ENCODE measurements around the gene PRMT7. TPM values are rescaled to one million over a fixed set of nuclear protein-coding genes. Genes with fewer than 3 reads are reported as not detected.

Gene PRMT7
- total RNA-seq, 1 donor from 2014 or later, result 80.5 TPM

DNA sequence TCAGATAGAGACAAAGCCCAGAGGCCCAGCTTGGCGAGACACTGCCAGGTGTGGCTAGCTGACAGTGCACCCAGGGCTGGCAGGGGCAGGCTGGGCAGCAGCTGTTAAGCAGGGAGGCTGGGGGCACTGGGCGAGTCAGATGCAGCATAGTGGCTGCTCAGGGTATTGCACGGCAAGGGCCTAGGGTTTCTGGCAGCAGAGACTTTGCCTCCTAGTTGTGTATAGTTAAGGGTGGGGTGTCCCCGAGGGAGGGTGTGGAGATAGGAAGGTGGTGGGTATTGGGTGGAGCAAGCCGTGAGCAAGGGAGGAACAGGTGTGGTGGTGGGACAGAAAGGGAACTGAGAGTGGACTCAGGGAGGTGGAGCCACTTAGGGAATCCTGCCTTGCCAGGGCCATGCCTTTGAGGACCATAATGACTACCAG lies 71.5 kb downstream of the PRMT7 start:
- Mint-ChIP-seq H3K9me3 (no peaks in the 10 kb centered on the region), H3K27ac (no peak overlapping the region), H3K4me1 (ENCODE audit: low read depth) (peaks cover 25% of the 10 kb centered on the region), H3K36me3 (ENCODE audit: low read depth) (no peaks in the 10 kb centered on the region), H3K27me3 (ENCODE audit: low read depth) (peaks cover 30% of the 10 kb centered on the region), H3K4me3 (ENCODE audit: low read depth) (no peak overlapping the region)
- intact Hi-C loops (cut with micrococcal nuclease), result no loop called here
- no peak for DNase-seq (ENCODE audit: low spot score)

DNA sequence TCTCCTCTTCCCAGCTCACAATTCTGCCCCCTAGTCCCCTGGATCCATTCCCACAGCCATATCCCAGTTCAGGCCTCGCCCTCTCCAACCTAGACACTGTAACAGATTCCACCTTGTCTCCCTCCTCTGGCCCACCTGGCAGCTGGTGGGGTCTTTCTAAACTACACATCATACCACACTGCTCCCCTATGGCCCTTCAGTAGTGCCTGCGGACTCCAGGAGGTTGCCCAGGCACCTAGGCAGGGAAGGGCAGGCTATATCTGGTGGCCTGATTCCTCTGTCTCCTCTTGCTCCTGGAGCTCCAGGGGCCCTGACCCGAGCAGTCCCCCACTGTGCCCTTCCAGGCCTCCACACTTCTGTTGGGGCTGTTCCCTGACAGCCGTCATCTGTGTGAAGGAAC lies 73.0 kb downstream of the PRMT7 start:
- Mint-ChIP-seq H3K4me3 (ENCODE audit: low read depth) (no peak overlapping the region), H3K27ac (no peak overlapping the region), H3K36me3 (ENCODE audit: low read depth) (no peaks in the 10 kb centered on the region), H3K4me1 (ENCODE audit: low read depth) (peaks cover 20% of the 10 kb centered on the region), H3K27me3 (ENCODE audit: low read depth) (peaks cover 27% of the 10 kb centered on the region), H3K9me3 (no peaks in the 10 kb centered on the region)
- intact Hi-C loops (cut with micrococcal nuclease), result no loop called here
- no peak for DNase-seq (ENCODE audit: low spot score)

DNA sequence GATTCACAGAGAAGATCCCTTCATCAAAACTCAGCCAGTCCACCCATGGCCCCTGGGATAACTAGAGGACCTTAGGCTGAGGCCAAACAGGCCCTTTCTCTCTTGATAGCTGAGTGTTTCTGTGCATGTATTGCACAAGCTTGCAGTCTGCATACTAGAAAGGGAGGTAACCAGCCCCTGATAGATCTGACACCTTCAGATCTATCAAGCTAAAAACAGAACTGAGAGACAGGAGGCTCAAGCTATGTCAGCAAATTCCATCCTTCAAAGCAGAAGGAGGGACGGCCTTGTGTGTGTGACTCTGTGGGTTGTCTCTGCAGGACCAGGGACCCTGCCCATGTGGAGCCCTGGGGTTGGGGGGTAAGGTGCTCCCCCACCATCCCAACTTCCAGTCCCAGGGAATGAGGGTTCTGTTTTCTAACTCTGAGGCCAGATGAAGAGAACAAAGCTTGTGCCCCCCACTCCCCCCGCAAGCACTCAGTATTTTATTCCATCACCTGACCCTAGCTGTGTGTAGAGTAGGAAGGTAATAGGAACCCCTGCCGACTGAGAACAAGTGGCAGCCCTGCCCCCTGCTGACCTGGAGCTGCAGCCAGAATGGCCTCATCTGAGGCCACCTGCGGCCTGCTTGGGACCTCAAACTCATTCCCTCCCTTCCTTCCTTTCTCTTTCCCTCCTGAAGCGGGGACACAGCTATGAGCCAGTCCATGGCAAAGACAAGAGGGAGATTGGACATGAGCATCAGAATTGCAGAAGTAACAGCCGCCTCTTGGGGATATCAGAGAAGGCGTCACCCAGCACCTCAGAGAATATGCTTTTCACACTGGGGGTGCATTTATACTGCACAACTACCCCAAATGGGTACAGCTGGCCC lies 73.7 kb downstream of the PRMT7 start:
- intact Hi-C loops (cut with micrococcal nuclease), result no loop called here
- no peaks in the 10 kb centered on the region for H3K36me3 Mint-ChIP-seq (ENCODE audit: low read depth)
- H3K27me3 Mint-ChIP-seq (ENCODE audit: low read depth), result peaks cover 22% of the 10 kb centered on the region
- peaks cover 13% of the 10 kb centered on the region for H3K4me1 Mint-ChIP-seq (ENCODE audit: low read depth)
- DNase-seq (ENCODE audit: low spot score), result no peak
- no peaks in the 10 kb centered on the region for H3K9me3 Mint-ChIP-seq
- no peak overlapping the region for H3K27ac Mint-ChIP-seq
- H3K4me3 Mint-ChIP-seq (ENCODE audit: low read depth), result no peak overlapping the region

DNA sequence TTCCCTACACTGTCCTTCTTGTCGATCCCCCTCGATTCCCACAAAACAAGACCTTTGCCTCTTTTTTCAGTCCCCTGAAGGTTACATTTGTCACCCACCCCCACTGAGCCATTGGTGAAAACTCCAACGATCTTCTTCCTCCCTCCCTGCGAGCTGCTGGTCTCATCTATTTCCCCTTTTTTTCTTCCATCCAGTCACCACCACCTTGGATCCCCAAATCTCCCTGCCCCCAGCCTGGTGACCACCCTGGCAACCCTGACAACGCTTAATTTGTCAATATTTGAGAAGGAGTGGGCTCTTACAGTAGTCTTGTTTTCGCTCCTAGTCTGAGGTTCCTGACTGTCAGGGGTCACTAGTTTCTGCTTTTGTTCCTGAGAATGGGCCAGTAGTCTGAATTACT lies 74.6 kb downstream of the PRMT7 start:
- Mint-ChIP-seq H3K27me3 (ENCODE audit: low read depth) (peaks cover 25% of the 10 kb centered on the region), H3K36me3 (ENCODE audit: low read depth) (no peaks in the 10 kb centered on the region), H3K4me1 (ENCODE audit: low read depth) (peaks cover 9% of the 10 kb centered on the region), H3K27ac (no peak overlapping the region), H3K4me3 (ENCODE audit: low read depth) (no peak overlapping the region), H3K9me3 (no peaks in the 10 kb centered on the region)
- intact Hi-C loops (cut with micrococcal nuclease), result no loop called here
- no peak for DNase-seq (ENCODE audit: low spot score)

DNA sequence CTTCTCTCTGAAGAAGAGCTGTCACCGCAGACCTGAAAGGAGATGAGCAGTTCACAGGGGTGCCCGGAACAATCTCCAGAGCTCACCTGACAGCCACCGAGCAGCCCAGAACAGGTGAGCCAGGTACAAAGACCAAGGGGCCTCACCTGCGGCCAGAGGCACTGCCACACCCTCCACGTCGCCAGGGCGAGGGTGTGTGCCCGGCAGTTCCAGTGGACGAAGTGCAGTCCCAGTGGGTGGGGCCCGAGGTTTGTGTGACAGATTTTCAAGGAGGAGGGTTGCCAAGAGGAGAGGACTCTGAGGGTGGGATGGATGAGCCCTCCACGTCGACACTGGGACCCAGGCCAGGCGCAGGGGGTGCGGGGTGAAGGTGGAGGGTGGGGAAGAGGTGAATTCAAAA lies 75.8 kb downstream of the PRMT7 start:
- H3K4me1 Mint-ChIP-seq (ENCODE audit: low read depth), result peaks cover 6% of the 10 kb centered on the region
- H3K27me3 Mint-ChIP-seq (ENCODE audit: low read depth), result peaks cover 33% of the 10 kb centered on the region
- no peaks in the 10 kb centered on the region for H3K36me3 Mint-ChIP-seq (ENCODE audit: low read depth)
- DNase-seq (ENCODE audit: low spot score), result no peak
- no peaks in the 10 kb centered on the region for H3K9me3 Mint-ChIP-seq
- no peak overlapping the region for H3K4me3 Mint-ChIP-seq (ENCODE audit: low read depth)
- intact Hi-C loops (cut with micrococcal nuclease), result no loop called here
- H3K27ac Mint-ChIP-seq, result no peak overlapping the region

DNA sequence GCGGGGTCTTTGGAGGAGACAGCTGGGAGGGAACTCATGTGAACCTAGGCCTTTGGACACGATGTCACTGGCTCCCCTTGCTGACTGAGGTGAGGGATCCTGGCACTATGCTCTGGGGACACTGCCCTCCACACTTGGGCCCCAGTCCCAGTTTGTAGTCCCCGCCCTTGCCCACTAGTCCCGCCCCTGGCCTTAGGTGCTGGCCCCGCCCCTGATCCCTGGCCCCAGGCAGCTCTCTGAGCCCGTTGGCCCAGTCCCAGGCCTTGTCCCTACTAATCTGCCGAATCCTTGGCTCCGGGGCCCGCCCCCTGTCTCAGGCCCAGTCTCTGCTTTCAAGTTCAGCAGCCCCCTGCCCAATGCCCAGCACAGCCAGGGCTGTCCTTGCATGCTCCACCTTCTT lies 76.5 kb downstream of the PRMT7 start:
- H3K4me1 Mint-ChIP-seq (ENCODE audit: low read depth), result peaks cover 5% of the 10 kb centered on the region
- intact Hi-C loops (cut with micrococcal nuclease), result no loop called here
- no peak for DNase-seq (ENCODE audit: low spot score)

DNA sequence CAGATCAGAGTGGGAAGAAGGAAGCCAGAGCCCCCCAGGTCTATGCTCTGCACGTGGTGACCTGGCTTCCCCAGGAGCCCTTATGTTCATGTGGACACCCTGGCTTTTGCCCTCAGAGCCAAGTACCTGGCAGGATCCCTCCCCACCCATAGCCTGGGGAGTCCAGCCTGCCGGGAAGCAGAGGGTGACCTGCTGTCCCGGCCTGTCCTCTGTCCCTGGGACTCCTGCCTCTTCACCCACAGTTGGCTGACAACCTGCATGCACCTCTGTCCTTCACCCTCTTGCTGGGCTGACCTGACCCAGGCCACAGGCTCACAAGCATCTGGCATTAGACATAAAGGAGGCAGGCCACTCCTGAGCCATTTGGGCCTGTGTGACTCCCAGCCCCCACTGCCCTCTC lies 77.3 kb downstream of the PRMT7 start:
- Mint-ChIP-seq H3K36me3 (ENCODE audit: low read depth) (no peaks in the 10 kb centered on the region), H3K9me3 (no peaks in the 10 kb centered on the region), H3K4me1 (ENCODE audit: low read depth) (peaks cover 4% of the 10 kb centered on the region), H3K4me3 (ENCODE audit: low read depth) (no peak overlapping the region), H3K27ac (no peak overlapping the region), H3K27me3 (ENCODE audit: low read depth) (peaks cover 31% of the 10 kb centered on the region)
- intact Hi-C loops (cut with micrococcal nuclease), result no loop called here
- no peak for DNase-seq (ENCODE audit: low spot score)

More for the DNA sequence above, 76.5 kb downstream of the PRMT7 start:
- no peaks in the 10 kb centered on the region for H3K9me3 Mint-ChIP-seq
- H3K4me3 Mint-ChIP-seq (ENCODE audit: low read depth), result no peak overlapping the region
- no peaks in the 10 kb centered on the region for H3K36me3 Mint-ChIP-seq (ENCODE audit: low read depth)
- no peak overlapping the region for H3K27ac Mint-ChIP-seq
- H3K27me3 Mint-ChIP-seq (ENCODE audit: low read depth), result peaks cover 33% of the 10 kb centered on the region

DNA sequence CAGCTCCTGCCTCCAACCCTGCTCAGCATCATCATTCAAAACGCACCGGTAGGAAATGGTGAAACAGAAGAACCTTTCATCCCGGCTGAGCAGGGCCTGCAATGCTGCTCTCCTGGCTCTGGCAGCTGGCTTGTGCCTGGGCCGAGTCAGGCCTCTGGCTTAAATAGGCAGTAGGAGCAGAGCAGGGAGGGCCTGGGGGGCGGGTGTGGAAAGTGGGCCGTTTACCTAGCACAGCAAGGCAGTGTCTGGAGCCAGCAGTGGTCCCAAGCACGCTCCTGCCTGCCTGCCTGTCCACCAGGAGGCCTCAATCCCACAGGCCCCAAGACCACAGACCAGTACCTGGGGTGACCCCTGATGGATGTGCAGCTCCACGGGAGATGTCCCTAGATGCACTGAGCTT lies 78.2 kb downstream of the PRMT7 start:
- no peak overlapping the region for H3K27ac Mint-ChIP-seq
- no peaks in the 10 kb centered on the region for H3K36me3 Mint-ChIP-seq (ENCODE audit: low read depth)

DNA sequence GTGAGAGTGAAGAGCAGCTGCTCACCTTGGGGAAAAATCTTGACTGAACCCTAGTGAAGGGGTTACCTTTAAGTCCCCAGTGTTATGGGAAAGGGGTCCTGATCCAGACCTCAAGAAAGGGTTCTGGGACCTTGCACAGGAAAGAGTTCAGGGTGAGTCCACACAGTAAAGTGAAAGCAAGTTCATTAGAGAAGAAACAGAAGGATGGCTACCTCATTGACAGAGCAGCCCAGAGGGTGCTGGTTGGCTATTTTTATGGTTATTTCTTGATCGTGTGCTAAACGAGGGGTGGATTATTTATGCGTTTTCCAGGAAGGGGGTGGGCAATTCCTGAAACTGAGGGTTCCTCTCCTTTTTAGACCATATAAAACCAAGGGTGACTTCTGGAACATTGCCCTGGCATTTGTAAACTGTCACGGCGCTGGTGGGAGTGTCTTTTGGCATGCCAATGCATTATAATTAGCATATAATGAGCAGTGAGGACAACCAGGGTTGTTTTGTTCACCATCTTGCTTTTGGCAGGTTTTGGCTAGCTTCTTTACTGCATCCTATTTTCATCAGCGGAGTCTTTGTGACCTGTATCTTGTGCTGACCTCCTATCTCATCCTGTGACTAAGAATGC lies 79.0 kb downstream of the PRMT7 start:
- Mint-ChIP-seq H3K4me3 (ENCODE audit: low read depth) (no peak overlapping the region), H3K4me1 (ENCODE audit: low read depth) (no peaks in the 10 kb centered on the region), H3K27me3 (ENCODE audit: low read depth) (peaks cover 31% of the 10 kb centered on the region), H3K27ac (no peak overlapping the region), H3K36me3 (ENCODE audit: low read depth) (no peaks in the 10 kb centered on the region), H3K9me3 (no peaks in the 10 kb centered on the region)
- intact Hi-C loops (cut with micrococcal nuclease), result no loop called here
- no peak for DNase-seq (ENCODE audit: low spot score)

More for the DNA sequence above, 78.2 kb downstream of the PRMT7 start:
- Mint-ChIP-seq H3K9me3 (no peaks in the 10 kb centered on the region), H3K27me3 (ENCODE audit: low read depth) (peaks cover 32% of the 10 kb centered on the region), H3K4me3 (ENCODE audit: low read depth) (no peak overlapping the region), H3K4me1 (ENCODE audit: low read depth) (no peaks in the 10 kb centered on the region)
- no peak for DNase-seq (ENCODE audit: low spot score)
- intact Hi-C loops (cut with micrococcal nuclease), result no loop called here

DNA sequence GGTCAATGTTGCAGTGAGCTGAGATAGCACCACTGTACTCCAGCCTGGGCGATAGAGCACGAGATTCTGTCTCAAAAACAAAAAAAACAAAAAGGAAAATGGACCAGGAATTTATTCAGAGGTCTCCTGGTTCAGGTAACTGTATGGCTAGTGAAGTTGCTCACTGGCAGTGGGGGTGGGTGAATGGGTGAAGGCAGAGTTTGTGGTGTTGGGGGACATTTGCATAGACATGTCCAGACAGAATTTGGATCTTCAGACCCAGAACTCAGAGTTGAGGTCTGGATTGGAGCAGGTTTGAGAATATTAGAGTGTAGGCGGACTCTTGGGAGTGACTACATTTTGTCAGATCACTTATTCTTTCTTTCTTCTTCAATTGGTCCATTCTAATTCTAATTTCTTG lies 82.5 kb downstream of the PRMT7 start:
- intact Hi-C loops (cut with micrococcal nuclease), result no loop called here
- H3K27ac Mint-ChIP-seq, result no peak overlapping the region
- no peak overlapping the region for H3K4me3 Mint-ChIP-seq (ENCODE audit: low read depth)
- no peak for DNase-seq (ENCODE audit: low spot score)
- H3K36me3 Mint-ChIP-seq (ENCODE audit: low read depth), result no peaks in the 10 kb centered on the region
- peaks cover 41% of the 10 kb centered on the region for H3K27me3 Mint-ChIP-seq (ENCODE audit: low read depth)
- H3K4me1 Mint-ChIP-seq (ENCODE audit: low read depth), result peaks cover 4% of the 10 kb centered on the region
- no peaks in the 10 kb centered on the region for H3K9me3 Mint-ChIP-seq

DNA sequence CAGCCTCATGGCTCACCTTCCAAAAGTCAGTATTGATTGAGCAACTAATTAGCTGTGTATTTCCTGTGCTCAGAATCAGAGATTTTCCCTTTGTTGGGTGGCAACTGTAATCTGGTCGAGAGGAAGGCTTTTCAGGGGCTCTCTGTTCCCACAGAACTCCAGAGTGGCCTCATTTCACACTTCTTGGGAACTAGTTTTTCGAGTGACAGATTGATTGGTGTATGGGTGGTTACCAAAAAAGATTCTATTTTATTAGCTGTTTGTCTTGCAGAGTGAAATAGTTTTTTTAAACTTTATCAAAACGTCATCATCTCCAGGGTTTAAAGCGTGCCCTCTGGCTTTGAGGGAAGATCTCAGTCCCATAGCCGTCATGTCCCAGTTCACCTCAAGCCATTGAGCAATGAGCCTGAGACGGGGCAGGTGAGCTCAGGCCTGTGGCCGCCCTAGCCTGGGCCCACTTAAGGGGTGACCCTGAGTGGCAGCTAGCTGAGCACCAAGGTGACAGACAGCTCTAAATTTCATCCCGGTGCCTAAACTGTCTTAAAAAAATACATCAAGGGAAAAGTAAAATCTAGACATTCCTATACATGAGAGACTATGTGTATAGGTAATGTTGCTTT lies 84.5 kb downstream of the PRMT7 start:
- Mint-ChIP-seq H3K36me3 (ENCODE audit: low read depth) (no peaks in the 10 kb centered on the region), H3K4me1 (ENCODE audit: low read depth) (peaks cover 4% of the 10 kb centered on the region), H3K4me3 (ENCODE audit: low read depth) (no peak overlapping the region), H3K27me3 (ENCODE audit: low read depth) (peaks cover 38% of the 10 kb centered on the region), H3K9me3 (no peaks in the 10 kb centered on the region), H3K27ac (no peak overlapping the region)
- intact Hi-C loops (cut with micrococcal nuclease), result no loop called here
- DNase-seq (ENCODE audit: low spot score), result no peak

DNA sequence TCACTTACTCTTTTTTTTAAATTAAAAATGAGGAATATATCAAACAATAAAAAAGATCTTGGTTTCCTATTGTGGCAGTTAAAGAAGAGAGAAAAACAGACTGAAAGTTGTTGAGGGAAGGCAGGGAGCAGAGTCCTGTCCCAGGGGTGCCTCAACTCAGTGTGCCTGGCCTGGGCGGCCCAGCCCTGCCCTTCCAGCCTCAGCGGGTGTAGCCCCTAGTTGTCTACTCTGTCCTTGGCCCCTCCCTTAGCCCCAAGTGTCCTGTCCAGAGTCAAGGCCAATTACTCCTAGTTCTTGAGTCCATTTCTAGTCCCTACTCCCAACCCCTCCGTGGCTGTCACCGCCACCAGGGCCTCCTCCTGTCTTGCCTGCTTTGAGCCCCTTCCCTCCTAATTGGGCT lies 85.0 kb downstream of the PRMT7 start:
- no peaks in the 10 kb centered on the region for H3K9me3 Mint-ChIP-seq
- intact Hi-C loops (cut with micrococcal nuclease), result loop anchor here (2.0 kb wide), 1 partner anchor 115 kb away; no protein-coding TSS in a partner anchor
- H3K27me3 Mint-ChIP-seq (ENCODE audit: low read depth), result peaks cover 37% of the 10 kb centered on the region
- peaks cover 5% of the 10 kb centered on the region for H3K4me1 Mint-ChIP-seq (ENCODE audit: low read depth)
- H3K4me3 Mint-ChIP-seq (ENCODE audit: low read depth), result no peak overlapping the region
- no peak overlapping the region for H3K27ac Mint-ChIP-seq
- no peak for DNase-seq (ENCODE audit: low spot score)
- no peaks in the 10 kb centered on the region for H3K36me3 Mint-ChIP-seq (ENCODE audit: low read depth)

DNA sequence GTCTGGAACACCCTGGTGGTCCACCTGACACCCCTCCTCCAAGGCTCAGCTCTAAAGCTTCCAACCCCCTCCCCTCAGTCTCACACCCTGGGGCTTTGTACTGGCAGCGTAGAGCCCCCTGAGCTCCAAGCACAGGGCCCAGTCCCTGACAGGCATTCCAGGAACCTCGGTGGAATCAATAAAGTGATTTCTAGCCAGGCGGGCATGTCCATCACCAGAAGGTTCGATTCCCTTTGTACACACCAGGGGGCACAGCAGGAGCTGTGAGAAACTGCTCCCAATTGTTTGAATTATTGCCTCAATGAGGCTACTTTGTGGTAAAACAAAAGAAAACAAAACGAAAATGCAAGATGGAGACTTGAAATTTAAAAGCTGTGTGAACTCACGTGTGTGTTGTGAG lies 85.7 kb downstream of the PRMT7 start:
- Mint-ChIP-seq H3K27me3 (ENCODE audit: low read depth) (peaks cover 30% of the 10 kb centered on the region), H3K36me3 (ENCODE audit: low read depth) (no peaks in the 10 kb centered on the region), H3K4me1 (ENCODE audit: low read depth) (peaks cover 9% of the 10 kb centered on the region), H3K4me3 (ENCODE audit: low read depth) (no peak overlapping the region), H3K27ac (no peak overlapping the region), H3K9me3 (no peaks in the 10 kb centered on the region)
- DNase-seq (ENCODE audit: low spot score), result peak; percentile 34
- intact Hi-C loops (cut with micrococcal nuclease), result loop anchor here (2.0 kb wide), 1 partner anchor 114 kb away; no protein-coding TSS in a partner anchor
